H9 (cell line): Measurements from ENCODE around the gene CHDH. TPM values are rescaled to one million over a fixed set of nuclear protein-coding genes. Genes with fewer than 3 reads are reported as not detected.

Experiments
- DNase-seq: peaks from one replicate; pipeline ENCODE4 v3.0.0-alpha.2; 2017
- H2AFZ ChIP-seq: one replicate; pipeline ENCODE4 v1.6.1; 2013; ENCODE audit warnings: mild to moderate bottlenecking, low read length, control low read depth, moderate library complexity
- H2AK5ac ChIP-seq: 2 replicates; pipeline ENCODE4 v1.6.1; 2013; ENCODE audit warnings: low read length, control low read depth, mixed read lengths; ENCODE audit not compliant: insufficient read length
- H2BK120ac ChIP-seq: one replicate; pipeline ENCODE4 v1.6.1; 2013; ENCODE audit warnings: low read depth, mild to moderate bottlenecking, low read length, control low read depth, inconsistent platforms; ENCODE audit not compliant: poor library complexity, severe bottlenecking
- H2BK12ac ChIP-seq: 2 replicates; pipeline ENCODE4 v1.6.1; 2013; ENCODE audit warnings: low read length, control low read depth, mixed read lengths, low read depth; ENCODE audit not compliant: insufficient read length
- H2BK15ac ChIP-seq: 2 replicates; pipeline ENCODE4 v1.6.1; 2013; ENCODE audit warnings: low read depth, low read length, control low read depth
- H2BK20ac ChIP-seq: one replicate; pipeline ENCODE4 v1.6.1; 2013; ENCODE audit warnings: low read depth, mild to moderate bottlenecking, low read length, control low read depth, inconsistent platforms; ENCODE audit not compliant: poor library complexity, severe bottlenecking
- H2BK5ac ChIP-seq: 2 replicates; pipeline ENCODE4 v1.6.1; 2013; ENCODE audit warnings: low read length, control low read depth, mixed read lengths; ENCODE audit not compliant: insufficient read length
- H3K14ac ChIP-seq: 2 replicates; pipeline ENCODE4 v1.6.1; 2013; ENCODE audit warnings: low read length, control low read depth; ENCODE audit not compliant: insufficient read depth
- H3K18ac ChIP-seq: 2 replicates; pipeline ENCODE4 v1.6.1; 2013; ENCODE audit warnings: low read depth, mild to moderate bottlenecking, mixed read lengths, low read length, control low read depth; ENCODE audit not compliant: insufficient read length
- H3K23ac ChIP-seq: 2 replicates; pipeline ENCODE4 v1.6.1; 2013; ENCODE audit warnings: low read length, control low read depth, mixed read lengths, low read depth; ENCODE audit not compliant: insufficient read length
- H3K23me2 ChIP-seq: 2 replicates; pipeline ENCODE4 v1.6.1; 2013; ENCODE audit warnings: low read depth, mild to moderate bottlenecking, mixed read lengths, low read length, control low read depth; ENCODE audit not compliant: insufficient read length, poor library complexity, severe bottlenecking
- H3K27ac ChIP-seq: 2 replicates; pipeline ENCODE4 v1.5.1; 2013; ENCODE audit warnings: low read length, control low read depth, mixed read lengths, low read depth; ENCODE audit not compliant: insufficient read length
- H3K27me3 ChIP-seq: 2 replicates; pipeline ENCODE4 v1.6.1; 2013; ENCODE audit warnings: low read length, control low read depth, inconsistent platforms; ENCODE audit not compliant: insufficient read depth
- H3K4ac ChIP-seq: 2 replicates; pipeline ENCODE4 v1.6.1; 2013; ENCODE audit warnings: low read depth, mild to moderate bottlenecking, control low read depth, inconsistent platforms, low read length, moderate library complexity
- H3K4me1 ChIP-seq: 2 replicates; pipeline ENCODE4 v1.6.1; 2013; ENCODE audit warnings: low read length, control low read depth, inconsistent platforms; ENCODE audit not compliant: insufficient read depth
- H3K4me2 ChIP-seq: 2 replicates; pipeline ENCODE4 v1.6.1; 2013; ENCODE audit warnings: low read length, control low read depth, mixed read lengths; ENCODE audit not compliant: insufficient read length, insufficient read depth
- H3K56ac ChIP-seq: 2 replicates; pipeline ENCODE4 v1.6.1; 2013; ENCODE audit warnings: low read depth, mild to moderate bottlenecking, mixed read lengths, low read length, control low read depth; ENCODE audit not compliant: insufficient read length
- H3K79me1 ChIP-seq: 2 replicates; pipeline ENCODE4 v1.6.1; 2013; ENCODE audit warnings: low read depth, mild to moderate bottlenecking, moderate library complexity, low read length, control low read depth, inconsistent platforms; ENCODE audit not compliant: insufficient read depth, poor library complexity, severe bottlenecking
- H3K79me2 ChIP-seq: 2 replicates; pipeline ENCODE4 v1.6.1; 2013; ENCODE audit warnings: low read length, control low read depth, inconsistent platforms; ENCODE audit not compliant: insufficient read depth
- H3K9ac ChIP-seq: 2 replicates; pipeline ENCODE4 v1.6.1; 2013; ENCODE audit warnings: low read length, control low read depth, mixed read lengths; ENCODE audit not compliant: insufficient read length; ENCODE audit errors: extremely low read depth
- H3K9me3 ChIP-seq: one replicate; pipeline ENCODE4 v1.6.1; 2013; ENCODE audit warnings: low read depth, low read length, inconsistent platforms; ENCODE audit not compliant: control insufficient read depth
- H3T11ph ChIP-seq: one replicate; pipeline ENCODE4 v1.6.1; 2013; ENCODE audit warnings: mild to moderate bottlenecking, low read length, control low read depth, inconsistent platforms
- H4K20me1 ChIP-seq: one replicate; pipeline ENCODE4 v1.6.1; 2013; ENCODE audit not compliant: control insufficient read depth, insufficient read length, insufficient read depth
- H4K5ac ChIP-seq: 2 replicates; pipeline ENCODE4 v1.6.1; 2013; ENCODE audit warnings: low read depth, mild to moderate bottlenecking, mixed read lengths, low read length, control low read depth; ENCODE audit not compliant: insufficient read length
- H4K8ac ChIP-seq: replicated peaks from 2 replicates; pipeline ENCODE4 v1.6.1; 2013; ENCODE audit warnings: low read length, control low read depth, mixed read lengths, low read depth; ENCODE audit not compliant: insufficient read length
- H4K91ac ChIP-seq: 2 replicates; pipeline ENCODE4 v1.6.1; 2013; ENCODE audit warnings: low read depth, mild to moderate bottlenecking, moderate library complexity, mixed read lengths, low read length, control low read depth; ENCODE audit not compliant: insufficient read length
- H3K27ac Mint-ChIP-seq, 3 experiments: 2 replicates in 2 of 3; 3 replicates in 1 of 3; pipeline ENCODE4 v1.8.0; 2020 to 2021; ENCODE audit warnings: mixed read lengths in 3 of 3, mild to moderate bottlenecking in 1 of 3, moderate library complexity in 1 of 3
- H3K27me3 Mint-ChIP-seq: 2 replicates; pipeline ENCODE4 v1.8.0; 2021; ENCODE audit warnings: low read depth, mild to moderate bottlenecking, moderate library complexity, mixed read lengths
- H3K36me3 Mint-ChIP-seq, 3 experiments: 2 replicates in 2 of 3; 3 replicates in 1 of 3; pipeline ENCODE4 v1.8.0; 2020 to 2021; ENCODE audit warnings: low read depth in 3 of 3, mixed read lengths in 3 of 3; ENCODE audit not compliant: insufficient read depth in 1 of 3
- H3K4me1 Mint-ChIP-seq, 2 experiments: 2 replicates each; pipeline ENCODE4 v1.8.0; 2020; ENCODE audit warnings: mixed read lengths in 2 of 2
- H3K4me3 Mint-ChIP-seq, 2 experiments: 2 replicates in 1 of 2; 3 replicates in 1 of 2; pipeline ENCODE4 v1.8.0; 2020 to 2021; ENCODE audit warnings: mild to moderate bottlenecking in 2 of 2, mixed read lengths in 2 of 2, moderate library complexity in 1 of 2
- H3K9me3 Mint-ChIP-seq, 2 experiments: 2 replicates in 1 of 2; 3 replicates in 1 of 2; pipeline ENCODE4 v1.8.0; 2020; ENCODE audit warnings: mild to moderate bottlenecking in 2 of 2, mixed read lengths in 2 of 2, moderate library complexity in 1 of 2
- CTCF ChIP-seq: fragments of 200-600 bp; sonication (generic); conservative IDR thresholded peaks from 3 replicates; pipeline ENCODE4 v1.8.0; 2021; ENCODE audit warnings: antibody characterized with exemption, mild to moderate bottlenecking
- WGBS: extraction: QIAGEN DNeasy Blood & Tissue Kit; methylation state at CpG from one replicate; pipeline ENCODE4 v1.1.7; 2013; ENCODE audit warnings: missing lambda C conversion rate, low lambda C conversion rate, mixed read lengths; ENCODE audit not compliant: insufficient read length; ENCODE audit errors: extremely low coverage; 5-methylcytosine and 5-hydroxymethylcytosine counted together
- total RNA-seq: library from RNA; stranded (reverse); gene quantifications from 2 replicates; pipeline ENCODE4 v1.2.1, GENCODE V29; 2021

CHDH gene
- total RNA-seq, 1 experiment from 2014 or later: 11.0 TPM

DNA sequence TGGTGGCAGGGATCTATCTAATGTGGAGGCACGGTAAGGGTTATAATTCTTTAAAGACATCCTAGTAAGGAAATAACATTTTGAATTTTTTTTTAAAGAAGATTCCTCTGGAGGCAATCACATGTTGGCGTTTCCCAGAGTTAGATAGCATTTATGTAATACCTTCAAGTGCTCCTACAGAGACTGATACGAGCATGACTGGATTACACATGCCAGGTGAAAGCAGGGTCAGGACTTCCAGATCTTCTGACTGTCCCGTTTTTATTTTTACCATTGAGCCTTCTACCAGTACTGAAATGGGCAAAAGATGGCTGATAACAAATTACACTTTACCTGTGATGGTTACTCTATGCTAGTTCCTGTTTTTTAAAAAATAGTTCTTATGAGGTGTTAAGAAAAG lies 14.0 kb upstream of the CHDH start:
- no peak for DNase-seq
- Histone ChIP-seq H3K27me3 (no peaks in the 10 kb centered on the region; the same call in 1 of the 2 replicates), H4K5ac (no peak overlapping the region), H4K20me1 (no peaks in the 10 kb centered on the region), H2BK5ac (no peak overlapping the region), H2BK12ac (no peak overlapping the region), H2AK5ac (no peak overlapping the region), H3K79me1 (no peaks in the 10 kb centered on the region), H3K14ac (no peak overlapping the region), H3K18ac (no peak overlapping the region), H3K9me3 (no peaks in the 10 kb centered on the region), H3K27ac (no peak overlapping the region), H3K23me2 (no peaks in the 10 kb centered on the region), H2BK20ac (no peak overlapping the region), H4K8ac (no peak overlapping the region), H3K23ac (no peak overlapping the region), H3K4me1 (no peaks in the 10 kb centered on the region), H3K56ac (no peak overlapping the region), H2AFZ (no peak overlapping the region), H3K4ac (no peak overlapping the region), H3K79me2 (no peaks in the 10 kb centered on the region), H3T11ph (no peak overlapping the region), H3K4me2 (no peak overlapping the region), H4K91ac (no peak overlapping the region), H3K9ac (no peak overlapping the region), H2BK120ac (no peak overlapping the region), H2BK15ac (no peak overlapping the region)
- H3K27me3 Mint-ChIP-seq: no peaks in the 10 kb centered on the region
- H3K4me1 Mint-ChIP-seq: no peaks in the 10 kb centered on the region
- no peaks in the 10 kb centered on the region for H3K9me3 Mint-ChIP-seq
- no peak overlapping the region for H3K27ac Mint-ChIP-seq
- no peak for TF ChIP-seq CTCF
- no peak overlapping the region for H3K4me3 Mint-ChIP-seq
- no CpG with 5 or more reads among the region's 4 CpGs for WGBS
- peaks cover 7 to 55% (median 39%) of the 10 kb centered on the region in 3 experiments; a peak in 6 of 7 replicates for H3K36me3 Mint-ChIP-seq
